Prostate gland (tissue), 2 donors: ENCODE data around the gene NOM1. TPM values are rescaled to one million over a fixed set of nuclear protein-coding genes. Genes with fewer than 3 reads are reported as not detected.

ENCODE experiments used
- DNase-seq: peaks from one replicate; pipeline ENCODE4 v3.0.0-alpha.2; 2019; ENCODE audit warnings: low spot score
- H3K27ac ChIP-seq, 2 donors: fragments of 200-600 bp; sonication (generic); 2 replicates each; pipeline ENCODE4 v1.5.1; 2017 to 2019
- H3K27me3 ChIP-seq: fragments of 200-600 bp; sonication (generic); replicated peaks from 2 replicates; pipeline ENCODE4 v1.5.1; 2019; ENCODE audit not compliant: insufficient read depth
- H3K36me3 ChIP-seq, 2 donors: fragments of 200-600 bp; sonication (generic); 1 replicate in 1 of 2; 2 replicates in 1 of 2; pipeline versions ENCODE4 v1.5.1 to v1.8.1; 2017 to 2019
- H3K4me1 ChIP-seq: fragments of 200-600 bp; sonication (generic); replicated peaks from 2 replicates; pipeline ENCODE4 v1.5.1; 2019
- H3K4me3 ChIP-seq, 2 donors: fragments of 200-600 bp; sonication (generic); 2 replicates each; pipeline ENCODE4 v1.5.1; 2017 to 2019
- H3K9me3 ChIP-seq: fragments of 200-600 bp; sonication (generic); 2 replicates; pipeline ENCODE4 v1.5.1; 2017
- POLR2A ChIP-seq: fragments of 450-650 bp; IDR thresholded peaks from one replicate; pipeline ENCODE4 v1.6.1; 2016; ENCODE audit warnings: antibody characterized with exemption, mild to moderate bottlenecking
- POLR2AphosphoS5 ChIP-seq: sonication (generic); formaldehyde crosslinking; IDR thresholded peaks from one replicate; pipeline ENCODE4 v1.6.1; 2017; ENCODE audit warnings: antibody characterized with exemption
- WGBS: methylation state at CpG from one replicate; pipeline ENCODE4 v1.1.5; 2018; 5-methylcytosine and 5-hydroxymethylcytosine counted together
- intact Hi-C: fragments of 100-400 bp; cut with DNase I; formaldehyde crosslinking; loops from one replicate; pipeline ENCODE4 v1.14.2; 2022
- total RNA-seq, 2 donors: library from RNA; depleted of rRNA; stranded (reverse); fragments of >200 nt; gene quantifications; one replicate each; pipeline ENCODE4 v1.1.0, GENCODE V29; 2016
- TF ChIP-seq, protein P1 (sequence below), 4 experiments: fragments of 200-600 bp in 2 of 4; fragments of 450-650 bp in 2 of 4; sonication (generic) in 2 of 4; IDR thresholded peaks; 1 replicate in 3 of 4; 2 replicates in 1 of 4; pipeline ENCODE4 v1.5.1; 2016 to 2019; ENCODE audit warnings: antibody characterized with exemption in 4 of 4, mild to moderate bottlenecking in 2 of 4, moderate library complexity in 2 of 4

Gene NOM1
- total RNA-seq, 2 donors from 2014 or later, result 10.4 to 24.3 TPM

DNA sequence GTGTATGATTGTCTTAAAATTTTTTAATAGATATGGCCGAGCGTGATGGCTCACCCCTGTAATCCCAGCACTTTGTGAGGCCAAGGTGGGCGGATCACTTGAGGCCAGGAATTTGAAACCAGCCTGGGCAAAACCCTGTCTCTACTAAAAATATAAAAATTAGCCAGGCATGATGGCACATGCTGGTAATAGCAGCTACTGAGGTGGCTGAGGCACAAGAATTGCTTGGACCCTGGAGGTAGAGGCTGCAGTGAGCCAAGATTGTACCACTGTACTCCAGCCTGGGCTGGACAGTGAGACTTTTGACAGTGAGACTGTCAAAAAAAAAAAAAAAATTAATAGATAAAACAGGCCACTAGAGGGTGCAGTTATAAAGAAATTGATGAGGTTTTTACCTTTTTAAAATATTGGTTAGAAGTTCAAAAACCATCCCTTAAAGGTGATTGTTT is 20.5 kb downstream of the NOM1 start:
- no peaks in the 10 kb centered on the region for H3K9me3 ChIP-seq
- no peak overlapping the region for H3K27ac ChIP-seq
- H3K4me1 ChIP-seq, result no peaks in the 10 kb centered on the region
- H3K36me3 ChIP-seq, result no peaks in the 10 kb centered on the region
- TF ChIP-seq POLR2AphosphoS5, result peak; percentile 60
- TF ChIP-seq, protein P1, sequence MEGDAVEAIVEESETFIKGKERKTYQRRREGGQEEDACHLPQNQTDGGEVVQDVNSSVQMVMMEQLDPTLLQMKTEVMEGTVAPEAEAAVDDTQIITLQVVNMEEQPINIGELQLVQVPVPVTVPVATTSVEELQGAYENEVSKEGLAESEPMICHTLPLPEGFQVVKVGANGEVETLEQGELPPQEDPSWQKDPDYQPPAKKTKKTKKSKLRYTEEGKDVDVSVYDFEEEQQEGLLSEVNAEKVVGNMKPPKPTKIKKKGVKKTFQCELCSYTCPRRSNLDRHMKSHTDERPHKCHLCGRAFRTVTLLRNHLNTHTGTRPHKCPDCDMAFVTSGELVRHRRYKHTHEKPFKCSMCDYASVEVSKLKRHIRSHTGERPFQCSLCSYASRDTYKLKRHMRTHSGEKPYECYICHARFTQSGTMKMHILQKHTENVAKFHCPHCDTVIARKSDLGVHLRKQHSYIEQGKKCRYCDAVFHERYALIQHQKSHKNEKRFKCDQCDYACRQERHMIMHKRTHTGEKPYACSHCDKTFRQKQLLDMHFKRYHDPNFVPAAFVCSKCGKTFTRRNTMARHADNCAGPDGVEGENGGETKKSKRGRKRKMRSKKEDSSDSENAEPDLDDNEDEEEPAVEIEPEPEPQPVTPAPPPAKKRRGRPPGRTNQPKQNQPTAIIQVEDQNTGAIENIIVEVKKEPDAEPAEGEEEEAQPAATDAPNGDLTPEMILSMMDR (IDR thresholded peaks at IDR 0.05), result peak; percentile 22 to 61 (median 46)
- TF ChIP-seq POLR2A, result no peak
- DNase-seq, result peak; percentile 43
- intact Hi-C loops, result loop anchor here (5.0 kb wide), 1 partner anchor 302 kb away; no protein-coding TSS in a partner anchor
- H3K4me3 ChIP-seq, result no peak overlapping the region
- WGBS, result 36% methylated on average over 3 of the region's 3 CpGs
- H3K27me3 ChIP-seq, result no peaks in the 10 kb centered on the region

DNA sequence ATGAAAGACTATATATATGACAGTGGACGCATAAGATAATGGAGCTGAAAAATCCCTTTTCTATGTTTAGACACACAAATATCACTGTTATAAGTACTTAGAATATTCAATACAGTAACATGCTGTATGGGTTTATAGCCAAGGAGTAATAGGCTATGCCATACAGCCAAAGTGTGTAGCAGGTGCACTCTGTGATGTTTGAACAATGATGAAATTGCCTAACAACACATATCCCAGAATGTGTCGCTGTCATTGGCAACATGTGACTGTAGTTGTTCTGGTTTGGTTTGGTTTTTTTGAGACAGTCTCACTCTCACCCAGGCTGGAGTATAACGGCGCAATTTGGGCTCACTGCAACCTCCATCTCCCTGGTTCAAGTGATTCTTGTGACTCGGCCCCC is 26.1 kb downstream of the NOM1 start:
- TF ChIP-seq, protein P1 (IDR thresholded peaks at IDR 0.05), result no peak
- no peak for TF ChIP-seq POLR2AphosphoS5
- intact Hi-C loops, result no loop called here
- H3K36me3 ChIP-seq, result no peaks in the 10 kb centered on the region

DNA sequence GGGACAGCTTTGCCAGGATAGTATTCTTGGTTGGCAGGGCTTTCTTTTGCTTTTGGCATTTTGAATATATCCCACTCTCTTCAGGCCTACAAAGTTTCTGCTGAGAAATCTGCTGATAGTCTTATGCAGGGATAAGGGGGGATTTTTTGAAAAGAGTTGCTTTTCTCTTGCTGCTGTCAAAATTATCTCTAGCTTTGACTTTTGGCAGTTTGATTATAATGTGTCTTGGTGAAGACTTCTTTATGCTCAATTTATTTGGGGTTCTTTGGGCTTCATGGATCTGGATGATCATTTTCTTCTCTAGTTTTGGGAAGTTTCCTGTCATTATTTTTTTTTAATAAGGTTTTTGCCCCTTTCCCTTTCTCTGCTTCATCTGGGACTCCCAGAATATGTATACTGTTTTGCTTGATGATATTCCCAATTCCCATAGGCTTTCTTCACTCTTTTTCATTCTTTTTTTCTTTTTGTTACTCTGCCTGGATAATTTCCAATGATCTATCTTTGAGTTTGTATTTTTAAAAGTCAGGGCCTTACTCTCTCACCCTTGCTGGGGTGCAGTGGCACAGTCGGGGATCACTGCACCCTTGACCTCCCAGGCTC is 29.6 kb downstream of the NOM1 start:
- TF ChIP-seq, protein P1 (IDR thresholded peaks at IDR 0.05), result no peak
- no peak for TF ChIP-seq POLR2AphosphoS5
- TF ChIP-seq POLR2A, result no peak

More for the DNA sequence above, 26.1 kb downstream of the NOM1 start:
- Histone ChIP-seq H3K9me3 (no peaks in the 10 kb centered on the region), H3K4me3 (no peak overlapping the region), H3K27ac (no peak overlapping the region), H3K27me3 (no peaks in the 10 kb centered on the region), H3K4me1 (no peaks in the 10 kb centered on the region)
- 97% methylated on average over 5 of the region's 5 CpGs for WGBS
- DNase-seq, result no peak

DNA sequence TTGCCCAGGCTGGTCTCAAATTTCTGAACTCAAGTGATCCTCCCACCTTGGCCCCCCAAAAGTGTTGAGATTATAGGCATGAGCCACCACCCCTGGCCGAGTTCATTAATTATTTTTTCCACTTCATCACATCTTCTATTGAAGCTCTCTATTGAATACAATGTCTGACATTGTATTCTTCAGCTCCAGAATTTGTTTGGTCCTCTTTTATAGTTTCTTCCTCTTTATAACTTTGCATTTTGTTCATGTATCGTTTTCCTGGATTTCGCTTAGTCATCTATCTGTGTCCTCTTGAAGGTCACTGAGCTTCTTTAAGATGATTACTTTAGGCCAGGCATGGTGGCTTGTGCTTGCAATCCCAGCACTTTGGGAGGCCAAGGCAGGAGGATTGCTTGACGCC is 30.2 kb downstream of the NOM1 start:
- TF ChIP-seq, protein P1 (IDR thresholded peaks at IDR 0.05), result no peak
- TF ChIP-seq POLR2A, result no peak
- TF ChIP-seq POLR2AphosphoS5, result no peak
- Histone ChIP-seq H3K4me3 (no peak overlapping the region), H3K4me1 (no peaks in the 10 kb centered on the region), H3K27me3 (no peaks in the 10 kb centered on the region), H3K27ac (no peak overlapping the region), H3K36me3 (no peaks in the 10 kb centered on the region), H3K9me3 (no peaks in the 10 kb centered on the region)
- no peak for DNase-seq
- WGBS, result 96% methylated on average over 4 of the region's 4 CpGs
- intact Hi-C loops, result no loop called here

More for the DNA sequence above, 29.6 kb downstream of the NOM1 start:
- no peak for DNase-seq
- Histone ChIP-seq H3K4me3 (no peak overlapping the region), H3K27ac (no peak overlapping the region), H3K27me3 (no peaks in the 10 kb centered on the region), H3K9me3 (no peaks in the 10 kb centered on the region), H3K36me3 (no peaks in the 10 kb centered on the region), H3K4me1 (no peaks in the 10 kb centered on the region)
- WGBS, result 96% methylated on average over 1 of the region's 1 CpG
- intact Hi-C loops, result no loop called here
